ENCODE results near the gene SAA4. TPM values are rescaled to one million over a fixed set of nuclear protein-coding genes. Genes with fewer than 3 reads are reported as not detected.

SAA4 gene
- total and polyA plus RNA-seq, 2 experiments from 2014 or later, result 0.20 TPM; not detected in 1

- no peaks in the 10 kb centered on the region for H3K36me3 ChIP-seq
- no peak overlapping the region for H3K27ac ChIP-seq
- DNase-seq (ENCODE audit: low read depth in 1 of 2, low spot score in 1 of 2), result no peak
- H3K27me3 ChIP-seq, result peaks cover 3% of the 10 kb centered on the region
- H3K4me3 ChIP-seq, result no peak overlapping the region
- H3K9me3 ChIP-seq (ENCODE audit: low read depth), result no peaks in the 10 kb centered on the region
- H3K4me1 ChIP-seq (ENCODE audit: low read depth), result no peaks in the 10 kb centered on the region
- no peak for TF ChIP-seq CTCF (IDR thresholded peaks at IDR 0.05; ENCODE audit: low read depth, low read length)
These were observed 10.7 kb downstream of the SAA4 start for GRCh38 chr11:18225913-18226312.

- H3K4me3 ChIP-seq, result no peak overlapping the region
- H3K36me3 ChIP-seq, result no peaks in the 10 kb centered on the region
- H3K9me3 ChIP-seq (ENCODE audit: low read depth), result no peaks in the 10 kb centered on the region
- H3K4me1 ChIP-seq (ENCODE audit: low read depth), result no peaks in the 10 kb centered on the region
- H3K27ac ChIP-seq, result no peak overlapping the region
- H3K27me3 ChIP-seq, result peaks cover 3% of the 10 kb centered on the region
- no peak for DNase-seq (ENCODE audit: low read depth in 1 of 2, low spot score in 1 of 2)
- no peak for TF ChIP-seq CTCF (IDR thresholded peaks at IDR 0.05; ENCODE audit: low read depth, low read length)
These were observed 12.8 kb downstream of the SAA4 start for GRCh38 chr11:18223591-18224387.

GRCh38 chr11:18222814-18223421, 13.7 kb downstream of the SAA4 start:
- Histone ChIP-seq H3K4me3 (no peak overlapping the region), H3K4me1 (ENCODE audit: low read depth) (no peaks in the 10 kb centered on the region), H3K9me3 (ENCODE audit: low read depth) (no peaks in the 10 kb centered on the region), H3K36me3 (no peaks in the 10 kb centered on the region), H3K27ac (no peak overlapping the region), H3K27me3 (peaks cover 3% of the 10 kb centered on the region)
- TF ChIP-seq CTCF (IDR thresholded peaks at IDR 0.05; ENCODE audit: low read depth, low read length), result no peak
- DNase-seq (ENCODE audit: low read depth in 1 of 2, low spot score in 1 of 2), result no peak

GRCh38 chr11:18221274-18221876, 15.2 kb downstream of the SAA4 start:
- no peaks in the 10 kb centered on the region for H3K36me3 ChIP-seq
- no peaks in the 10 kb centered on the region for H3K27me3 ChIP-seq
- no peak for TF ChIP-seq CTCF (IDR thresholded peaks at IDR 0.05; ENCODE audit: low read depth, low read length)
- DNase-seq (ENCODE audit: low read depth in 1 of 2, low spot score in 1 of 2), result no peak
- H3K27ac ChIP-seq, result no peak overlapping the region
- H3K4me1 ChIP-seq (ENCODE audit: low read depth), result no peaks in the 10 kb centered on the region
- no peak overlapping the region for H3K4me3 ChIP-seq
- H3K9me3 ChIP-seq (ENCODE audit: low read depth), result no peaks in the 10 kb centered on the region

- H3K27me3 ChIP-seq, result no peaks in the 10 kb centered on the region
- no peak for DNase-seq (ENCODE audit: low read depth in 1 of 2, low spot score in 1 of 2)
These were observed 27.5 kb downstream of the SAA4 start for GRCh38 chr11:18209058-18209457.

More at GRCh38 chr11:18209058-18209457, 27.5 kb downstream of the SAA4 start:
- no peak for TF ChIP-seq CTCF (IDR thresholded peaks at IDR 0.05; ENCODE audit: low read depth, low read length)
- Histone ChIP-seq H3K36me3 (no peaks in the 10 kb centered on the region), H3K9me3 (ENCODE audit: low read depth) (no peaks in the 10 kb centered on the region), H3K4me1 (ENCODE audit: low read depth) (no peaks in the 10 kb centered on the region), H3K27ac (no peak overlapping the region), H3K4me3 (no peak overlapping the region)
